ENCODE results near the gene POLR2F. TPM values are rescaled to one million over a fixed set of nuclear protein-coding genes. Genes with fewer than 3 reads are reported as not detected.
"Not testable (repeated sequence)": the region's sequence is repeated elsewhere in the genome, so short reads cannot be mapped to it uniquely, and the experiment has no call there.

Gene POLR2F
- total RNA-seq, 2 donors from 2014 or later: 46.5 to 60.2 TPM

DNA sequence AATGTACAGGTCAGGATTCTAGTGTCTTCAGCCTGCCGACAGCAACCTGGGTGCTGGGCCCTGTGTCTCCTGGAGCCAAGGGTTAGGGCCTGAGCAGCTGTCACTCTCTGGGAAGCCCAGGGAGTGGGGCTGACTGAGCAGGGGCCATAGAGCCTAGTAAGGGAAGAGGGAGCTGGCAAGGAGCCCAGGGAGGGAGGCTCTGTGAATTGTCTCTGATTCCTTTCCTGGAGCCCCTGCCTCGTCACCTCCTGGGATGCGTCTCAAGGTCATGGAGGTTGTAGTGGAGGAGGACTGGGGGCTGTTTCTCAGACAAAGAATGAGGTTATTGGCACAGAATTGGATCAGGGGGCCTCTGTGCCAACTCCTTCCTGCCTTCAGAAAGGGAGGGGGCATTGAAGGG is 19.0 kb downstream of the POLR2F start:
- no peak for DNase-seq (ENCODE audit: low spot score)
- intact Hi-C loops (cut with DNase I): loop anchor here in 1 of 2 donors (5.0 kb wide), 1 partner anchor 1245 kb away; no protein-coding TSS in a partner anchor

DNA sequence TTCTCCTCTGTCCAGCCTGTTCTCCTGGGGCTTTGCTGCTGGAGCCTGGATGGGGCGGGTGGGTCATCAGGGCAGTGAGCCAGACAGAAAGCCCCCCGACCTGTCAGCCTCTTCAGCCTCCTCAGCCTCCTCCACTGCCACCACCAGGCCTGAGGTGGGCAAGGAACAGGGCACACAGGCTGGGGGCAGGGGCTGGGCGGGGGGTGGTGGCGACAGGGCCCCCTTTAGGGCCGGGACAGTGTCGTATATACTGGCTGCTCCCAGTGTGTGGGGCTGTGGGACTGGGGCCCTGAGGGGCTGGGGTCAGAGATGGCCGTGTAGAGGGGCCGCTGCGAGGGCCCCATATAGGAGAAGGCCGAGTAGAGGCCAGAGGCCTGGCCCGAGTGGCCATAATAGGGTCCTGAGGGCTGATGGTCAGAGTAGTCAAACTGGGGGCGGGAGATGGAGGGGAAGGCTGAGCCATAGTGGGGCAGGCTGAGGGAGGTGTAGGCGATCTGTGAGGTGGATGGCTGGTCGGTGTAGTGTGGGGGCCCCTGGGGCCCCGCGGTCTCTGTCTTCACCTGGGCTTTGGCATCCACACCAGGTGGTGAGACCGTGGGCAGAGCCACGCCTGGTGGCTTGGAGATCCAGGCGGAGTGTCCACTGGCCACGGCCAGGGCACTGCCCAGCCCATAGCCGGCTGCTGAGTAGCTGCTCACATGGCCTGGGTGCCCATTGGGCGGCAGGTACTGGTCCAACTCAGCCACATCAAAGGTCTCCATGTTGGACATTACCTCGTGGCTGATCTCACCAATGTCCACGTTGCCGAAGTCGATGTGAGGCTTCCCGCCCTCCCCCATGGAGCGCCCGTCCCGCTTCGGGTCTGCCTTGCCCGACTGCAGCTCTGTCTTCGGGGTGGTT is 20.0 kb downstream of the POLR2F start:
- DNase-seq (ENCODE audit: low spot score): no peak
- intact Hi-C loops (cut with DNase I): loop anchor here in 1 of 2 donors (5.0 kb wide), 1 partner anchor 1246 kb away; no protein-coding TSS in a partner anchor

DNA sequence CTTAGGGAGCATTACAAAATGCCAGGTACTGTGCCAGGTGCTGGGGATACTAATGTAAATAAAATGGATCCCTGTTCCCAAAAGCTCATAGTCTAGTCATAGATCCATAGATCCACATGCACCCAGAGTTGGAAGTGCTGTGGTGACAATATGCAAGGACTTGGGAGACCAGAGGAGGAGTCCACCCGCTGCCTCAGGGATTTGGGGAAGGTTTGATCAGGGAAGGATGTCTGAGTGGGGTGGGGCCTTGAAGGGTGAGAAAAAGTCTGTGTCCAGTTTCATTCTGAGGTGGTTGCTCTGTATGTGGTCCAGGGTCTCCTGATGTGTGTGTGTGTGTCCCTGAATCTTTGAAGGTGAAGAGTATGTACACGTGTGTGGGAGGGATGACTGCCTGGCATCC is 21.7 kb downstream of the POLR2F start:
- intact Hi-C loops (cut with DNase I): loop anchor here in 1 of 2 donors (5.0 kb wide), 1 partner anchor 1153 kb away; no protein-coding TSS in a partner anchor
- DNase-seq (ENCODE audit: low spot score): no peak

DNA sequence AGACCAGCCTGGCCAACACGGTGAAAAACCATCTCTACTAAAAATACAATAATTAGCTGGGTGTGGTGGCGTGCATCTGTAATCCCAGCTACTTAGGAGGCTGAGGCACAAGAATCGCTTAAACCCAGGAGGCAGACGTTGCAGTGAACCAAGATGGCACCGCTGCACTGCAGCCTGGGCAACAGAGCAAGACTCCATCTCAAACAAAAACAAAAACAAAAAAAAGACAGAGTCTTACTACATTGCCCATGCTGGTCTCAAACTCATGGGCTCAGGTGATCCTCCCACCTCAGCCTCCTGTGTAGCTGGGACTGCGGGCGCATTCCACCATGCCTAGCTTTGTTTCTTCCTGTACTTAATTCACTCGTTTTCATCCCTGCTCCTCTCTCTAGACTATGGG is 22.5 kb downstream of the POLR2F start:
- intact Hi-C loops (cut with DNase I): loop anchor here in 1 of 2 donors (5.0 kb wide), 1 partner anchor 1154 kb away; no protein-coding TSS in a partner anchor
- not testable (repeated sequence) for DNase-seq (ENCODE audit: low spot score)

DNA sequence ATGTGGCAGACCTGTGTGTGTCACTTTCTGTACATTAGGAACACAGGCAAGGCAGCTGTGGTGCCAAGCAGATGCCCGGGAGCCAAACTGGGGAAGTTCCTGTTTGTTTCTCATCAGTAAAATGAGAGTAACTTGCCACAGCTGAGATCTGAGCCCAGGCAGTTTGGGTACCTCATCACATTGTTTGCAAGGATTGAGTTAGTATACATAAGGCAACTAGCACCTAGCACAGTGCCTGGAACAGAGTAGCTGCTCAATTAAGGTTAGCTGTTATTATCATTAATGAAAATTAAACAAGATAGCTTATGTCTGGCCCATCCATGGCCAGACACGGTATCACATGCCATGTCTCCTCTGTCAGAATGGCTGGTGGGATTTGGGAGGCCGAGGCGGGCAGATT is 23.0 kb downstream of the POLR2F start:
- no peak for DNase-seq (ENCODE audit: low spot score)
- intact Hi-C loops (cut with DNase I): loop anchor here in 1 of 2 donors (5.0 kb wide), 1 partner anchor 1154 kb away; no protein-coding TSS in a partner anchor

DNA sequence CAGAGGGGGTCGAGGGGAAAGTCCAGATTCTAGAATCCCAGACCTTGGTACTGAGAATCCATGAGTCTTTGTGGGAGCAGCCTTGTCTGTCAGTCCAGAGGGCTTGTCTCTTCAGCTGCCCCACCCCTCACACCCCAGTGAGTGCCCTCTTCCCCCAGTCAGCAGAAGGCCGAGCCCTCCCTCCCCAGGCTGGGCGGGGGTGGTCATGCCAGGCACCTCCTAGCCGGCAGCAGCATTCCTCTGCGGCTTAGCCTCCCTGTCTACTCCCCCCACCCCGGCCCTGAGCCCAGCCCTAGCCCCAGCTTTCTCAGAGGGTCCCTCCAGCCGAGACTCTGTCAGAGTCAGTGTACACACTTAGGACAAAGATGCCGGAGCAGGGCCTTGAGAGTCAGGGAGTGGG is 26.3 kb downstream of the POLR2F start:
- intact Hi-C loops (cut with DNase I): loop anchor here in 1 of 2 donors (5.0 kb wide), 1 partner anchor 1157 kb away; no protein-coding TSS in a partner anchor
- DNase-seq (ENCODE audit: low spot score): no peak

DNA sequence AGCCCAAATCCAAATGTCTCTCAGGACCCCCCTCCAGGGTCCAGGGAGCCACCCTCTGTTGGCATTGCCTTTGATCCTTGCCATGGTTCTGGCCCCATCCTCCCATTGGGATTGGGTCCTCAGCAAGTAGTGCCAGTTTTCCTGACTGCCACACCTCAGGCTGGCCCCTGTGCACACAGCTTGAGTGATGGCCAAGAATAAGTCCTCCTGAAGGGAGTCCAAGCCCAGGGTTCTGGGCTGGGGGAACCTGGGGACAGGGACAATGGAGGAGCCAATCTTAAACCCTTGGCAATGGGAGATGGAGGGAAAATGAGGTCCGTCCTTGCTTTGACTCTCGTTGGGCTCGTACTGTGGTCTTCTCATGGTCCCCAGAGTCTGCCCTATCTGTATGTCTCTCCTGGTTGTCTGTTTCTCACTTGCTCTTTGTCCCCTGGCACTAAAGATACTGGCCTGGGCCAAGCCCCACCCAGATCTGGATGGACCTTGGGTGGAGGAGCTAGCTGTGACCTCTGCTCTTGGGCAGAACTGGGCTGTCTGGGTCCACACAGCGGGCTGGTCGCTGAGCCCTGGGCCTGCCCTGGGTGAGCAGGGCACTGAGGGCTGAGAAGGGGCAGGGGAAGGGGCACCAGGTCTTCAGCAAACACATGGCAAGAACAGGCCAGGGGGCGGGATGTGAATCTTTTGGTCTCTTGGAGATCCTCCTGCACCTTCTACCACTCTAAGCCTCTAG is 27.9 kb downstream of the POLR2F start:
- DNase-seq (ENCODE audit: low spot score): no peak
- intact Hi-C loops (cut with DNase I): no loop called here

DNA sequence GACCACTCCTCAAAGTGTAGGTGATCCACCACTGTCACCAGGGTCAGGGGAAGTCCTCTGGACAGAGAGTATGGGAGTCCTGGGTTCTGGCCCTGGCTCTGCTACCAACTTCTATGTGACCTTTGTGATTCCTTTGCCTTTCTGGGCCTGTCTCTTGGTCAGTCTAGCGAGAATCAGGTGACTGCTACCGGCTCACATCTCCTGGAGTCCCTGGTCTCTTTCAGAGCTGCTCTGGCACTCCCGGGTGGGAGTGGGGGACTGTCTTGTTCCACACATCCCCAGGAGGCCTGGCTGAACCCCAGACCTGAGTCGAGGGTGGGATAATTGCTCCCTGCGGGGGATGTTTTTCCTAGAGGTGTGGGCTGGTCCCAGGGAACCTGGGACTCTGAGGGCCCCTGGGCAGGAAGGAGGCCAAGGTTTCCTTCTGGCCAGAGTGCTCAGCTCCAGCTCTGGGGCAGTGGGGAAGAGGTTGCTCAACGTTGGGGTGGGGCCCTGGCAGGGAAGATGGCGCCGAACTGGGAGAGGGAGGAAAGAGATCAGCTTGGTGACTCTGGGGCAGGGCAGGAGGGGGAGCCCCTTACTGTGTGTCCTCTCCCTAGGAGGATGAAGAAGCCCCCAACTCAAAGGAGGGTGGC is 28.8 kb downstream of the POLR2F start:
- DNase-seq (ENCODE audit: low spot score): no peak
- intact Hi-C loops (cut with DNase I): no loop called here

DNA sequence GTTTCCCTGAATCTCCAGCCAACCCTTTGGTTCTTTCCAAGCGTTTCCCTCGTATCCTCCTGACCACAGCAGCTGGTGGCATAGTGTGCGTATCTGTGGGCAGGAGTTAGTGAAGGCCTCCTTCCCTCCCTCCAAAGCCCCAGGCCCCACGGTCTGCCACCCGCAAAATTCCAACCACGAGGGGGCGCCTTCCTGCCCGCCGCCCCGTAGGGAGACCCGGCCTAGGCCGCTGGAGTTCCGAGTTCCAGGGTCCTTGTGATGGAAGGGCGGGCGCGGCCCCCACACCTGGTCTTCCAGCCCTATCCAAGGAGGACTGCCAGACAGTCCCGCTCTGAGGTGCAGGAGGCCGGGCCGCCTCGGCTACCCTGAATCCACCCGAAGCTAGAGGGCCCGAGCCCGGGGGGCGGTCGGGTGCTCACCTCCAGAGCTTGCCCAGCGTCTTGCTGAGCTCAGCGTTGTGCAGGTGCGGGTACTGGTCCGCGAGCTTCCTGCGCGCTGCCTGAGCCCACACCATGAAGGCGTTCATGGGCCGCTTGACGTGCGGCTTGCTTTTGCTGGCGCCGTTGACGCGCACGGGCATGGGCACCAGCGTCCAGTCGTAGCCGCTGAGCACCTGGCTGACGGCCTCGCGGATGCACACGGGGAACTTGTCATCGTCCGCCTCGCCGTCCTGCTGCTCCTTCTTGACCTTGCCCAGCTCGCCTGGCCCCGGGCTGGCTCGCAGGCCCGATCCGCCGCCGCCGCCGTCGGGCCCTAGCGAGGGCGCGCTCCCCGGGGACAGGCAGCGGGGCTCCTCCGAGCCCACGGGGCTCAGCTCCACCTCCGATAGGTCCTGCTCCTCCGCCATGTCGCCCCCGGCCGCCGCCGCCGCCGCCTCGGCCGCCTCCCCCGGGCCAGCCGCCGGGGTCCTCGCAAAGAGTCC is 29.7 kb downstream of the POLR2F start:
- DNase-seq (ENCODE audit: low spot score): no peak
- intact Hi-C loops (cut with DNase I): no loop called here

DNA sequence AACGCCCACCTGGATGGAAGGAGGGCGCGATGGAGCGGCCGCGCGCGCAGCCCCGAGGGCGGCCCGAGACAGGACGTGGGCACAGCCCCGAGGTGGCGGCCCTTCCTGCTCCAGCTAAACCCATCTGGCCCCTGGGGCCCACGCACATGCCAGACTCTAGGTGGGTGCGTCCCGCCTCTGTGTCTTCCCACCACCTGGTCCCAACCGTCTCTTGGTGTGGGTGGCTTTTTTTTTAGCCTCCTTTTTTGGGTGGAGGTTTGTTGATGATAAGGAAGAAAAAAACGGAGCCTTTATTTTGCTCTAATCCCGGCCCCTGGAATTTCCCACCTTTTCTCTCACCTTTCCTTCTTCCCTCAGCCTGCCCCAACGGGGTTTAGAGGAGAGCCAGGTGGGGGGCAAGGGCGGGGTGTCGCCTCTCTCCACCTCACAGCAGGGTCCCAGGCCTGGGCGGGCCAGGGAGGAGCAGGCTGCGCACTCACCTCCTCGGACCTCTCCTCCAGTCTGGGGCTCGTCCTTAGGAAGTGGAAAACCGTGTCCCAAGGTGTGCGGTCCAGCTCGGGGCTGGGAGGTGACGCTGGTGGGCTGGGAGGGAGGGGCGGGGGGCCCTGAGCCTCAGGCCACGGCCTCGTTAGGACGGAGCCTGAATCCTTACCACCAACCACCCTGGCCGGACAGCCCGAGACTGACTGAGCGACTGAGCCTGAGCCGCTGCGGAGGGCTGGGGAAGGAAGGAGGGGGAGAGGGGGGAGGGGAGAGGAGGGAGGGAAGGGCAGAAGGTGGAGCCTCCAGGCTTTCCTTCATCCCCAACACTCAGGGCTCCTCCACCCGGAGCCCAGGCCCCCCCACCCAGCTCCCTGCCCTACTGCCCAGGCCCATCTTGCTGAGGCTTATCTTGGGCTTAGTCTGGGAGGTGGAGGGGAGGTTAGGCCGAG is 30.6 kb downstream of the POLR2F start, which contains the start of gene SOX10:
SOX10 (minus strand) TSS at position 696 of the 932 bp plus-strand sequence. CDS start 771 bp downstream, outside the sequence.
- DNase-seq (ENCODE audit: low spot score): no peak
- intact Hi-C loops (cut with DNase I): no loop called here

DNA sequence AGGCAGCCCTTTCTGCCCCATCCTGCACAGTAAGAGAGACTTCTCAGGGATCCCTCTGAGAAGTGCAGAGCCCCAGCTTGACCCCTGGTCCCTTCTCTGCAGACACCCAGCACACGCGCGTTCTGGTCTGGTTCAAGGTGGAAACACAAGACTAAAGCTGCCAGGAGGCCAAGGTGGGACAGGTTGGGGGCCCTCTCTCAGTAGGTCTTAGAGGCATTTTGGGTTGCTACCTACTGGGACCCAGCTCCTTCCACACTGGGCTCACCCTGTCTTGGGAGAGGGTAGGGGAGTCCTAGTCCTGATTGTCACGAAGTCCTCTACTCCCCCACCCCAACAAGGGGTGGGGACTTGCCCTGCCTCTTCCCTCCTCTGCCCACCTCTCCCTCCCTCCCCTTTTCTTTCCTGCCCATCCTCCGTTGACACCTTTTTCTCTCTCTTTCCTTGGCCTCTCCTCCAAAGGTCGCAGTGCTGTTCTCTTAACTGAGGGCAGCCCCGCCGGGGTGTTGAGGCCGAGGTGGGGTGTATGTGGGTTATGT is 31.6 kb downstream of the POLR2F start:
- no peak for DNase-seq (ENCODE audit: low spot score)
- intact Hi-C loops (cut with DNase I): no loop called here

DNA sequence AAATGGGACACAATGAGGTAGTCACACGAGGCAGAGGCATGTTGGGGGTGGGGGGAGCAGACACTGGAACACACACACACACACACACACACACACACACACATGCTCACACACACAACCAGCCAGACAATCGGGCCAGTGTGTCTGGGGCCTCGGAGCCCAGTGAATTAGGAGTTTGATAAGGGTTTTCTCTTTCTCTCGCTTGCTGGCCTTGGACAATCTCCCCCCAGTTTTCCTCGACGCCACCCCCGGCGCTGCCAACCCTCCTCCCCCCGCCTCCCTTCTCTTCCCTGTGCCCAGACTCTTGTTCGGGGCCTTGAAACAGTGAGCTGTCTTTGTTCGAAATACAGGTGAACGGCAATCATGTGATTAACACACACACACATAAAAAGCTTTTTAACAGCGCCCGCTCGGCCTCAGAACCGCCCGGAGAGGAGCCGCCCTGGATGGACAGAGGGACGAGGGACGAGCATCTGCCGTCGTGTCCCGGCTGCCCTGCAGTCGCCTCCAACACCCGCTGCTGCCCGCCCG is 32.3 kb downstream of the POLR2F start:
- intact Hi-C loops (cut with DNase I): no loop called here
- no peak for DNase-seq (ENCODE audit: low spot score)

DNA sequence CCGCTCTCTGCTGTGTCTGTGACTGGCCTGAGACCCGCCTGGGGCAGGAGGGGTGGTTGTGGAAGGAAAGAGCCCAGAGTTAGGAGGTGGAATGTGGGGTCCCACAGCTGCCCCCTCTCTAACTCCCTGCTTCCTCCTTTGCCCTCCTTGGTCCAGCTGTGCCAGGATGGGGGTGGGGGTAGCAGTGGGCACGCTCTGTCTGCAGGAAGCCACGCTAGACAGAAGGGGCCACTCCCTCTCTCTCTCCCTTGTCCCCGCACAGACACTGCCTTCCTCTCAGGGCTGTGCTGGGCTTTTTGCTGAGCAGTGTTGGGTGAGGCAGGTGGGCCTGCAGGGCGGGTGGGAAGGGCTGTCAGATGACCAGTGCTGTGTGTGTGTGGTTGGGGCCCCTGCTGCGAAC is 32.9 kb downstream of the POLR2F start:
- no peak for DNase-seq (ENCODE audit: low spot score)
- intact Hi-C loops (cut with DNase I): no loop called here

DNA sequence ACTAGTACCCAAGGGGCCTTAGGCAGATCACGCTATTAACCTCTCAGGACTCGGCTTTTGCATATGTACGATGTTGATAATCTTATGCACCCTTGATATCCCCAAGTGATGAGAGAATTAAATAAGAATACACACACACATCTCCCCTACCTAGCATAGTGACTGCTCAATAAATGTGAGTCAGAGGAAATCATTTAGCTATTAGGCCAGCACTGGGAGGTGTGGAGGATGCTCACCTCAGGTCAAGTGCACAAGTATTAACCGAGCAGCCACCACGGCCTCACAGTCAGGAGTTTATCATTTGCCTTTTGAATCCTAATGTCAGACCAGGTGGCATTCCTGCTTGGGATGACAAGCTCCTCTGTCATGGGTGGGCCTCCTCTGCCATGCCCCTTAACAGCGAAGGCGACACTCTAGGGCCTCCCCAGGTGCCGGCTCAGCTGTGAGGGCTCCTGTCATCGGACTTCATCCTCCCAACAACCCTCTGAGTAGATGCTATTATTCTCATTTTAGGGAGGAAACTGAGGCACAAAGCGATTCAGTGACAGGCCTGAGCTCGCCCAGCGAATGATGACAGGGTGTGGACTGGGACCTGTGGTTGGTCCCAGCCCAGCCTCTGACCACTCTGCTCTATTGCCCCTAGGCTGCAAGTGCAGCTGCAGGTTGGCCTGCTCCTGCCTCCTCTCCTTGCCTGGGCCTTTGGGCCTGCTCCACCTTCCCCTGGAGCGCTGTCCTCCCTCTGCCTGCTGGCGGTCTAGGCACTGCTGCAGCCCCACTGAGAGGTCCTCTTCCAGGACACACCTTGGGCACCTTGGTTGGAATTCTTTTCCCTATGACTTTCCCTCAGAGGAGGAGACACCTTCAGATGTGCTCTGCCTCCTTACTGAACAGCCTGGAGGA is 35.9 kb downstream of the POLR2F start:
- intact Hi-C loops (cut with DNase I): no loop called here
- no peak for DNase-seq (ENCODE audit: low spot score)

DNA sequence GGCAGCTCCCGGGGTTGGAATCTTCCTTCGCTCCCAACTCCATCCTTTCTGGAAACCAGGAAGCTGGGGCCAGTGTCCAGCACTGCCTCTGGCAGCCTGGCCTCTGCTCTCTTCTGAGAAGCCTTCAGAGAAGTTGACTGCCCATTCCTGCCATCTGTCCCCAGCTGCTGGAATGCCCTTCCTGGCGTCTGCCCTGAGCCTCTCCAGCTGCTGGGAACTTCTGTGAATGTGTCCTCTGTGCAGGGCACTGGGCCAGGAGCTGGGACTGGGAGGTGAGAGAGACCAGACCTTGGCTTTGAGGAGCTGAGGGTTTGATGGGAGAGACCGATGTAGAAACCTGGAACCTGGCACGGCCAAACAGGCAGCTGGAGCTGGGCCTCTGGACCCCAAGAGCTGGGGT is 36.8 kb downstream of the POLR2F start:
- DNase-seq (ENCODE audit: low spot score): no peak
- intact Hi-C loops (cut with DNase I): no loop called here

DNA sequence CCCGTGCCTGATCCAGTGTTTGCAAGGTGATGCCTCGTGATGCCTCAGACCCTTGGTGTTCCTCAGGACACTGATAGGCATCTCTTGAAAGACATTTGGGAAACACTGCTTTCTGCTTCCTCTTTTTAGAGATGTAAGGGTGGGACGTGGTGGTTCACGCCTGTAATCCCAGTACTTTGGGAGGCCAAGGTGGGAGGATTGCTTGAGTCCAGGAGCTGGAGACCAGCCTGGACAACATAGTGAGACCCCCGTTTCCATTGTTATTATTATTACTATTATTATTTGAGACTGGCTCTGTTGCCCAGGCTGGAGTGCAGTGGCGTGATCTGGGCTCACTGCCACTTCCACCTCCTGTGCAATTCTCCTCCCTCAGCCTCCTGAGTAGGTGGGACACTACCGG is 37.4 kb downstream of the POLR2F start:
- intact Hi-C loops (cut with DNase I): no loop called here
- DNase-seq (ENCODE audit: low spot score): no peak
